ENCODE results near the gene CLDN12.

- no peak for TF ChIP-seq REST (IDR thresholded peaks at IDR 0.05; ENCODE audit: unreplicated experiment)
- TF ChIP-seq CTCF (conservative IDR thresholded peaks at IDR 0.05; ENCODE audit: low read depth in 2 of 2) = no peak
- TF ChIP-seq ETS1 (IDR thresholded peaks at IDR 0.05) = no peak
- no peak for TF ChIP-seq CREB1 (CRISPR knock-in tag; IDR thresholded peaks at IDR 0.05; ENCODE audit: low read depth)
- no peak for TF ChIP-seq EZH2phosphoT487 (IDR thresholded peaks at IDR 0.05; ENCODE audit: unreplicated experiment)
- no peak for TF ChIP-seq NANOG (IDR thresholded peaks at IDR 0.05; ENCODE audit: borderline replicate concordance)
Measured at GRCh38 chr7:90407484-90407821, 4.2 kb downstream of the CLDN12 start.

Data from GM23338 (cell line).